ENCODE data around the gene SNX27. TPM values are rescaled to one million over a fixed set of nuclear protein-coding genes. Genes with fewer than 3 reads are reported as not detected.
"Not testable (repeated sequence)": the region's sequence is repeated elsewhere in the genome, so short reads cannot be mapped to it uniquely, and the experiment has no call there.

The SNX27 gene
- total and polyA plus RNA-seq, 2 donors (not counting 1 experiment from before 2014, with no cell fraction given), result 29.5 to 38.1 TPM

DNA sequence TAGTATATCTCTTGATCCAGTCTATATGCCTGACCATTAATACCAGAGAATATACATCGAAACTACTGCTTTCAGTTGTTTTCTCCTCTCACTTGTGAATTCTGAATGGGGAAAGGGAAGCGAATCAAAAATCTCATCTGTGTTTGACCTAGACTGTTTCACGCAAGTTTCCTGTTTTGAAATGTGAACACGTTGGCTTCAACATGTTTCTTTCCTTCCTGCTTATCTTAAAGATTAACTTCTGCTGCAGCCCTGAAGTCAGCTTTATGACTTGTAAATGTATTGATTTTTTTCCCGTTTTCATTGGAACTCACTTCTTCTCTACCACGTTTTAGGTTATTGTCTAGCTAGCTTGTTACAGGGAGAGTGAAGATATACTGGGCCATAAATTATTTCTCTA, 49.9 kb downstream of the SNX27 start:
- Histone ChIP-seq H3K4me2 (ENCODE audit: extremely low read depth, insufficient read depth, low read length) (no peak overlapping the region), H3K27ac (ENCODE audit: insufficient read depth, low read length) (no peak overlapping the region), H3K4me3 (replicated peaks in 1 of 4; ENCODE audit: control extremely low read depth in 1 of 4, insufficient read depth in 1 of 4, low read depth in 3 of 4, low read length in 4 of 4) (no peak overlapping the region), H4K20me1 (ENCODE audit: control insufficient read depth, extremely low read depth, insufficient read depth, low read length) (no peaks in the 10 kb centered on the region), H3K79me2 (ENCODE audit: control insufficient read depth, insufficient read depth, low read length) (no peaks in the 10 kb centered on the region), H2AFZ (ENCODE audit: low read length) (no peak overlapping the region), H3K36me3 (ENCODE audit: control insufficient read depth, insufficient read depth, low read length) (no peaks in the 10 kb centered on the region), H3K27me3 (ENCODE audit: control insufficient read depth, insufficient read depth, low read length) (no peaks in the 10 kb centered on the region), H3K9ac (ENCODE audit: insufficient read depth, low read length) (no peak overlapping the region), H3K4me1 (ENCODE audit: control insufficient read depth, extremely low read depth, insufficient read depth, low read length) (no peaks in the 10 kb centered on the region), H3K9me3 (ENCODE audit: control insufficient read depth, insufficient read depth, low read depth, low read length) (no peaks in the 10 kb centered on the region)
- DNase-seq (ENCODE audit: low read depth in 2 of 2), result no peak
- no peak for TF ChIP-seq EZH2 (IDR thresholded peaks at IDR 0.05; ENCODE audit: low read length, missing control alignments)
- TF ChIP-seq, protein P1, sequence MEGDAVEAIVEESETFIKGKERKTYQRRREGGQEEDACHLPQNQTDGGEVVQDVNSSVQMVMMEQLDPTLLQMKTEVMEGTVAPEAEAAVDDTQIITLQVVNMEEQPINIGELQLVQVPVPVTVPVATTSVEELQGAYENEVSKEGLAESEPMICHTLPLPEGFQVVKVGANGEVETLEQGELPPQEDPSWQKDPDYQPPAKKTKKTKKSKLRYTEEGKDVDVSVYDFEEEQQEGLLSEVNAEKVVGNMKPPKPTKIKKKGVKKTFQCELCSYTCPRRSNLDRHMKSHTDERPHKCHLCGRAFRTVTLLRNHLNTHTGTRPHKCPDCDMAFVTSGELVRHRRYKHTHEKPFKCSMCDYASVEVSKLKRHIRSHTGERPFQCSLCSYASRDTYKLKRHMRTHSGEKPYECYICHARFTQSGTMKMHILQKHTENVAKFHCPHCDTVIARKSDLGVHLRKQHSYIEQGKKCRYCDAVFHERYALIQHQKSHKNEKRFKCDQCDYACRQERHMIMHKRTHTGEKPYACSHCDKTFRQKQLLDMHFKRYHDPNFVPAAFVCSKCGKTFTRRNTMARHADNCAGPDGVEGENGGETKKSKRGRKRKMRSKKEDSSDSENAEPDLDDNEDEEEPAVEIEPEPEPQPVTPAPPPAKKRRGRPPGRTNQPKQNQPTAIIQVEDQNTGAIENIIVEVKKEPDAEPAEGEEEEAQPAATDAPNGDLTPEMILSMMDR (conservative IDR thresholded peaks at IDR 0.05 in 1 of 2, IDR thresholded peaks at IDR 0.05 in 1 of 2; ENCODE audit: low read depth in 1 of 2, low read length in 2 of 2), result no peak

DNA sequence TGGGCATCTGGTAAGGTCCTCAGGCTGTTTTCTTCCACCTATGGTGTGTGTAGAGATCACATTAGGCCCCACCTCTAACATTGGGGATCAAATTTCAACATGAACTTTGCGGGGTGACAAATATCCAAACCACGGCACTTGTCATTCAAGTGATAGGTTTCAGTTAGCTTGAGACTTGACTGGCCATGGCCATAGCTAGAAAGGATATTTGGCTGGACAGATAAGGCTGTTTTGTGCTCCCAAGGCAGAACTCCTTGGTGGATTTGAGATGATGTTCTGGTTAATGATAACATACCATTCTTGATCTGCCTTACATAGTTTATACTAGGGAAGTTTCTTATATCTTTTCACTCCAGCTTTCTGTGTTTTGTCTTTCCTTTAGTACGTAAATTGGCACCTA, 56.2 kb downstream of the SNX27 start:
- no peak overlapping the region for H3K4me3 ChIP-seq (replicated peaks in 1 of 4; ENCODE audit: control extremely low read depth in 1 of 4, insufficient read depth in 1 of 4, low read depth in 3 of 4, low read length in 4 of 4)
- no peaks in the 10 kb centered on the region for H3K36me3 ChIP-seq (ENCODE audit: control insufficient read depth, insufficient read depth, low read length)
- H3K27me3 ChIP-seq (ENCODE audit: control insufficient read depth, insufficient read depth, low read length), result no peaks in the 10 kb centered on the region
- no peak for DNase-seq (ENCODE audit: low read depth in 2 of 2)
- H3K4me1 ChIP-seq (ENCODE audit: control insufficient read depth, extremely low read depth, insufficient read depth, low read length), result no peaks in the 10 kb centered on the region
- no peaks in the 10 kb centered on the region for H3K79me2 ChIP-seq (ENCODE audit: control insufficient read depth, insufficient read depth, low read length)
- no peaks in the 10 kb centered on the region for H3K9me3 ChIP-seq (ENCODE audit: control insufficient read depth, insufficient read depth, low read depth, low read length)
- no peak overlapping the region for H3K4me2 ChIP-seq (ENCODE audit: extremely low read depth, insufficient read depth, low read length)
- TF ChIP-seq EZH2 (IDR thresholded peaks at IDR 0.05; ENCODE audit: low read length, missing control alignments), result no peak
- TF ChIP-seq, protein P1 (conservative IDR thresholded peaks at IDR 0.05 in 1 of 2, IDR thresholded peaks at IDR 0.05 in 1 of 2; ENCODE audit: low read depth in 1 of 2, low read length in 2 of 2), result no peak
- no peak overlapping the region for H3K9ac ChIP-seq (ENCODE audit: insufficient read depth, low read length)
- H3K27ac ChIP-seq (ENCODE audit: insufficient read depth, low read length), result no peak overlapping the region
- no peaks in the 10 kb centered on the region for H4K20me1 ChIP-seq (ENCODE audit: control insufficient read depth, extremely low read depth, insufficient read depth, low read length)
- H2AFZ ChIP-seq (ENCODE audit: low read length), result no peak overlapping the region

DNA sequence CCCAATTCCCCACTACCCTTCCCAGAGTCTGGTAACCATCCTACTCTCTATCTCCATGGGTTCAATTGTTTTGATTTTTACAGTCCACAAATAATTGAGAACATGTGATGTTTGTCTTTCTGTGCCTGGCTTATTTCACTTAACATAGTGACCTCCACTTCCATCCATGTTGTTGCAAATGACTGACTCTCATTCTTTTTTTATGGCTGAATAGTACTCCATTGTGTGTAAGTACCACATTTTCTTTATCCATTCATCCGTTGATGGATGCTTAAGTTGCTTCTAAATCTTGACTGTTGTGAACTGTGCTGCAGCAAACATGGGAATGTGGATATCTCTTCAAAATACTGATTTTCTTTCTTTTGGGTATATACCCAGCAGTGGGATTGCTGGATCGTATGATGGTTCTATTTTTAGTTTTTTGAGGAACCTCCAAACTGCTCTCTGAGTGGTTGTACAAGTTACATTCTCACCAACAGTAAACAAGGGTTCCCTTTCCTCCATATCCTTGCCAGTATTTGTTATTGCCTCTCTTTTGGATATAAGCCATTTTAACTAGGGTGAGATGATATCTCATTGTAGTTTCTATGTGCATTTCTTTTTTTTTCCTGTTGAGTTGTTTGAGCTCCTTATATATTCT, 58.3 kb downstream of the SNX27 start:
- H4K20me1 ChIP-seq (ENCODE audit: control insufficient read depth, extremely low read depth, insufficient read depth, low read length); H3K9ac ChIP-seq (ENCODE audit: insufficient read depth, low read length); H3K9me3 ChIP-seq (ENCODE audit: control insufficient read depth, insufficient read depth, low read depth, low read length); H3K4me1 ChIP-seq (ENCODE audit: control insufficient read depth, extremely low read depth, insufficient read depth, low read length); DNase-seq (ENCODE audit: low read depth in 2 of 2); H3K27ac ChIP-seq (ENCODE audit: insufficient read depth, low read length); H3K4me2 ChIP-seq (ENCODE audit: extremely low read depth, insufficient read depth, low read length); H3K79me2 ChIP-seq (ENCODE audit: control insufficient read depth, insufficient read depth, low read length); H2AFZ ChIP-seq (ENCODE audit: low read length); H3K27me3 ChIP-seq (ENCODE audit: control insufficient read depth, insufficient read depth, low read length); H3K4me3 ChIP-seq (replicated peaks in 1 of 4; ENCODE audit: control extremely low read depth in 1 of 4, insufficient read depth in 1 of 4, low read depth in 3 of 4, low read length in 4 of 4); H3K36me3 ChIP-seq (ENCODE audit: control insufficient read depth, insufficient read depth, low read length): not testable (repeated sequence)

All from fibroblast of lung (primary cell).